GM12801 (cell line): ENCODE measurements around the gene PACS1.

Experiments used
- TF ChIP-seq, protein P1 (sequence below): IDR thresholded peaks from one replicate; pipeline ENCODE4 v1.5.1; 2011; ENCODE audit warnings: control low read depth; ENCODE audit not compliant: insufficient read length; ENCODE audit errors: extremely low read depth

The PACS1 gene

DNA sequence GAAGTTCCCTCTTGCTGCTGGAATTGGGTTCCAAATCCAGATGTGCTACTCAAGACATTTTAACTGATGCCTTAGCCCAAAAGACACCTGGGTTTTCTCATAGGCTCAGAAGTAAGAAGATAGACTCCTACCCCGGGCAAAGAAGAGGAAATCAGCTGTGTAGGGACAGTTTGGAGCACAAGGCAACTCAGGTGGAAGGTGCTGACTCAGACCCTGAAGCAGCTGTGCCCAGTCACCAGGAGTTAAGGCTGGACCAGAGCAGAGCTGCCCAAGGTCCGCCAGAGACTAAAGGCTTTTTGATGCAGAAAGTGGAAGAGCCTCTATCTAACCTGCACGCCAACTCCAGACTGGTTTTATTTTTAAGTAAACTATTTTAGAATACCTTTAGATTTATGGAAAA lies 177.7 kb downstream of the PACS1 start:
- TF ChIP-seq, protein P1, sequence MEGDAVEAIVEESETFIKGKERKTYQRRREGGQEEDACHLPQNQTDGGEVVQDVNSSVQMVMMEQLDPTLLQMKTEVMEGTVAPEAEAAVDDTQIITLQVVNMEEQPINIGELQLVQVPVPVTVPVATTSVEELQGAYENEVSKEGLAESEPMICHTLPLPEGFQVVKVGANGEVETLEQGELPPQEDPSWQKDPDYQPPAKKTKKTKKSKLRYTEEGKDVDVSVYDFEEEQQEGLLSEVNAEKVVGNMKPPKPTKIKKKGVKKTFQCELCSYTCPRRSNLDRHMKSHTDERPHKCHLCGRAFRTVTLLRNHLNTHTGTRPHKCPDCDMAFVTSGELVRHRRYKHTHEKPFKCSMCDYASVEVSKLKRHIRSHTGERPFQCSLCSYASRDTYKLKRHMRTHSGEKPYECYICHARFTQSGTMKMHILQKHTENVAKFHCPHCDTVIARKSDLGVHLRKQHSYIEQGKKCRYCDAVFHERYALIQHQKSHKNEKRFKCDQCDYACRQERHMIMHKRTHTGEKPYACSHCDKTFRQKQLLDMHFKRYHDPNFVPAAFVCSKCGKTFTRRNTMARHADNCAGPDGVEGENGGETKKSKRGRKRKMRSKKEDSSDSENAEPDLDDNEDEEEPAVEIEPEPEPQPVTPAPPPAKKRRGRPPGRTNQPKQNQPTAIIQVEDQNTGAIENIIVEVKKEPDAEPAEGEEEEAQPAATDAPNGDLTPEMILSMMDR, result no peak

DNA sequence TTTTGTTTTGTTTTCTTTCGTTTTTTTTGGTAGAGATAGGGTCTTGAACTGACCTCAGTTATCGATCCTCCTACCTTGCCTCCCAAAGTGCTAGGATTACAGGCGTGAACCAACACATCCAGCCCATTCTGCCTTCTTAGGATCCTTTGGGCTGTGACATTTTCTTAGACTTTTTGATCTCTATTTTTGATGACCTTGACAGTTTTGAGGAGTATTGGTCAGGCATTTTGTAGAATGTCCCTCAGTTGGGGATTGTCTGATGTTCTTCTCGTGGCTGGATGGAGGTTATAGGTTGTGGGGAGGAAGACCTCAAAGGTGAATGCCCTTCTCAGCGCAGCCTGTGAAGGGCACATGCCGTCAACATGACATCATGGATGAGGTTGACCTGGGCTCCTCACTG lies 178.8 kb downstream of the PACS1 start:
- TF ChIP-seq, protein P1, result no peak

DNA sequence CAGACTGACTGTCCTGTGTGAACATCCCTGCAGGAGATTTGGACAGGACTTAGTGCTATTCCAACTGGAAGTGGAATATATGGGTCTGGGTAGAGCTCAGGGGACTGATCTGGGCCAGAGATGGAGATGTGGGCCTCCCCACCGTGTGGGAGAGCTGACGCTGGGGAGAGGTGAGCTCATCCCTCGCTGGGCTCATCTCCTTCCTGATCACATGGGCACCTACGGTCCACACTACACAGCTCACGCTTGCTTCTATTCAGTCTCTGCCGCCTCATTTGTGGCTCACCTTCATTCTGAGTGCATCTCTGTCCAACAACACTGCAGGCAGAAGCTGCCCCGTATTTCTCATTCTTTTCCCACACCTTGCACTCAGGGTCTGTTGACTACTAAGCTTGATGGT lies 181.7 kb downstream of the PACS1 start:
- TF ChIP-seq, protein P1, result no peak

DNA sequence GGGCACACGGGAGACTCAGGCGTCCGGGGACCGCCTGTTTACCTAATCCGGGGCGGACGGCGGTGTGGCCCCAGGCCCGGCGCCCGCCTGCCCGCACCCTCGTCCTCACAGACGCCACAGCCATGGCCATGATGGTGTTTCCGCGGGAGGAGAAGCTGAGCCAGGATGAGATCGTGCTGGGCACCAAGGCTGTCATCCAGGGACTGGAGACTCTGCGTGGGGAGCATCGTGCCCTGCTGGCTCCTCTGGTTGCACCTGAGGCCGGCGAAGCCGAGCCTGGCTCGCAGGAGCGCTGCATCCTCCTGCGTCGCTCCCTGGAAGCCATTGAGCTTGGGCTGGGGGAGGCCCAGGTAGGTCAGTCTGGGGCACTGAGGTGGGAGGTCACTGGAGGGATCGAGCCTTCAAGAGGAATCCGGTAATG lies 188.4 kb downstream of the PACS1 start:
- TF ChIP-seq, protein P1, result no peak

DNA sequence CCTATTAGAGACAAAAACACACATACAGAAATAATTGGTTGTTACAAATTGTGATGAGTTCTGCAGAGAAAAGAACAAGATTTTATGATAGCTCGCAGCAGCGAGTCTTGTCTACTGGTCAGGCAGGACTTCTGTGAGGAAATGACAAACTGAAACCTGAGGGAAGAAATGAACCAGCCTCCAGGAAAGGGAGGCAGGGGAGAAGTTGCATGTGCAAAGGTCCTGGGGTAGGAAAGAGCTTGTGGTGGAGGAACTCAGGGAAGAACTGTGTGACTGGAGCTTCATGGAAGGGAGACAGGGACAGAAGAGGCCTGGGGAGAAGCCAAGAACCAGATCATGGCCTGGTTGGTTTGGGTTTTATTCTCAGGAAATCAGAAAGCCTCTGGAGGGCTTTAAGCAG lies 189.2 kb downstream of the PACS1 start:
- TF ChIP-seq, protein P1, result no peak

DNA sequence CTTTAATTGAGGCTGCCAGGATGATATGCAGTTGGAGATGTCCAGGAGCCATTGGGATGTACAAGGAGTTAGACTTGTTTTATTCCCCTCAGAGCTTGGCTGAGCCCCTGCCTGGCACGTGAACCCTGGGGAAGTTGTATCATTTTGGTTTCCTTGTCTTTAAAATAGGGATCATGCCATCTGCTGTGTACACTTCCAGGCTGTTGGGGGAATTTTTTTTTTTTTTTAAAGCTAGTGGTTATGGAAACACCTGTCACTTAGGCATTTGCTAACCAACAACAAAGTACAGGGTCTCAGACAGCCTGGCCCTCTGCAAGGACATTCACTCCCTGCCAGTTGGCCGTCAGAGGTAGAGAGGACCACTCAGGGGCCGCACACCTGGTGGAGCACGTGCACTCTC lies 189.9 kb downstream of the PACS1 start:
- TF ChIP-seq, protein P1, result no peak

DNA sequence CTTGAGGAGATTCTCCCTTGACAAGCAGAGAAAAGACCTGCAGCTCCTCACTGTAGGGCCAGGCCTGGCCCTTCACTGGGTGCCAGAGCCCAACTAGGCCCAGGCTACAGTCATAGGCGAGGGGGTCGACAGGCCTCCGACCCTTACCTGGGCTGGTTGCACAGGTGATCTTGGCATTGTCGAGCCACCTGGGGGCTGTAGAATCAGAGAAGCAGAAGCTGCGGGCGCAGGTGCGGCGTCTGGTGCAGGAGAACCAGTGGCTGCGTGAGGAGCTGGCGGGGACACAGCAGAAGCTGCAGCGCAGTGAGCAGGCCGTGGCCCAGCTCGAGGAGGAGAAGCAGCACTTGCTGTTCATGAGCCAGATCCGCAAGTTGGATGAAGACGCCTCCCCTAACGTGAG lies 191.5 kb downstream of the PACS1 start:
- TF ChIP-seq, protein P1, result no peak

DNA sequence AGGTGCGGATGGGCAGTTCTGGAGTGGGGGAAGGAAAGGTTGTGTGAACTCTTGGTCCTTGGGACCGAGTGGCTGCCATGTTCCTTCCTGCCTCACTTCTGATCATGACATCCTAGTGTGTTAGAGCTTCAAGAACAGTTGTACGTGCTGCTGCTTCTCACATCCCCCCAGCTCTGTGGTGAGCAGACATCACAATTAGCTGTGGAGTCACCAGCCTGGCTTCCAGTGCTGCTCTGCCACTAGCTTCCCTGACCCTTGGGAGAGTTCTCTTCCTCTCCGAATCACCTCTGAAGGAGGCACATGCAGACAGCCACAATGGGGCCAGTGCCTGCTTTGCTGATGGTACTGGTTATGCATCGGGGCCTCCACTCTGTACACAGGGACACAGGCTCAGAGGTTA lies 192.1 kb downstream of the PACS1 start:
- TF ChIP-seq, protein P1, result no peak
